GM10248 (cell line): Measurements from ENCODE around the gene VPS37D.

Source experiments
- CTCF ChIA-PET: fragments of 300-600 bp; sonication (Branson Sonifier 250); formaldehyde crosslinking; extraction: SDS; loops from one replicate; lab custom pipeline; 2021; ENCODE audit warnings: antibody characterized with exemption; lab: Yijun Ruan, JAX
- POLR2A ChIA-PET: fragments of 350-650 bp; sonication (Branson Sonifier 250); formaldehyde crosslinking; extraction: SDS; loops from one replicate; lab custom pipeline; 2020; ENCODE audit warnings: antibody characterized with exemption; lab: Yijun Ruan, JAX
- DNase-seq: peaks from one replicate; pipeline ENCODE4 v3.0.0; 2012; ENCODE audit errors: extremely low spot score
- CTCF ChIP-seq: IDR thresholded peaks from 2 replicates; pipeline ENCODE4 v1.5.1; 2012; ENCODE audit warnings: mild to moderate bottlenecking, low read depth; ENCODE audit errors: extremely low read depth, missing control alignments, control extremely low read depth

Gene VPS37D

GRCh38 chr7:73633323-73633722 is 34.3 kb upstream of the VPS37D start:
- POLR2A ChIA-PET = no interaction called here
- CTCF ChIA-PET = interaction anchor here (1.0 kb wide), 1 partner anchor 92 kb away, joined by 3 read pairs; no protein-coding TSS in a partner anchor
- no peak for DNase-seq
- no peak for TF ChIP-seq CTCF

- DNase-seq = no peak
- CTCF ChIA-PET = interaction anchor here (1.0 kb wide), 1 partner anchor 92 kb away, joined by 3 read pairs; no protein-coding TSS in a partner anchor
- TF ChIP-seq CTCF = no peak
- POLR2A ChIA-PET = no interaction called here
These were observed 33.8 kb upstream of the VPS37D start for GRCh38 chr7:73633844-73634243.

GRCh38 chr7:73635428-73636200 is 32.0 kb upstream of the VPS37D start:
- ChIA-PET CTCF (no interaction called here), POLR2A (no interaction called here)

GRCh38 chr7:73638911-73639310 is 28.7 kb upstream of the VPS37D start:
- TF ChIP-seq CTCF = no peak
- ChIA-PET POLR2A (no interaction called here), CTCF (interaction anchor here (1.3 to 1.6 kb wide), 2 partner anchors 8 to 91 kb away, joined by 3 read pairs; no protein-coding TSS in a partner anchor)
- no peak for DNase-seq

More at GRCh38 chr7:73635428-73636200, 32.0 kb upstream of the VPS37D start:
- TF ChIP-seq CTCF = no peak
- no peak for DNase-seq

- CTCF ChIA-PET = interaction anchor here (1.4 kb wide), 1 partner anchor 36 kb away, joined by 3 read pairs; no protein-coding TSS in a partner anchor
These were observed 24.8 kb upstream of the VPS37D start for GRCh38 chr7:73642834-73643233.

More at GRCh38 chr7:73642834-73643233, 24.8 kb upstream of the VPS37D start:
- POLR2A ChIA-PET = no interaction called here
- no peak for TF ChIP-seq CTCF
- no peak for DNase-seq
